Measurements from ENCODE around the gene COX14. TPM values are rescaled to one million over a fixed set of nuclear protein-coding genes. Genes with fewer than 3 reads are reported as not detected.
A peak's percentile ranks its signal among the peaks of the same experiment; 100 is the strongest.

COX14 gene
- total and polyA plus RNA-seq, 5 experiments from 2014 or later: 43.4 to 317 (median 266) TPM

DNA sequence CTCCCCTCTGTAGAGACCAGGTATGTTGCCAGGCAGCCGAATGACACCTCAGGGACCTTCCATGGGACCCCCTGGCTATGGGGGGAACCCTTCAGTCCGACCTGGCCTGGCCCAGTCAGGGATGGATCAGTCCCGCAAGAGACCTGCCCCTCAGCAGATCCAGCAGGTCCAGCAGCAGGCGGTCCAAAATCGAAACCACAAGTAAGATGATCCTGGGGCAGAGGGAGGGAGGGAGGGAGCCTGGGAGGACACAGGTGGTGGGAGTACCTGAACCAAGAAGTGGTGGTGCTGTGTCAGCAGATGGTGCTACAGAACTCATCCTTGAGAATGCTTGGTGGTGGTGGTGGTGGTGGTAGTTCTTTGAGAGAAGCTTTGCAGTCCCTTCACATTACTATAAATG lies 25.9 kb upstream of the COX14 start:
- peaks cover 0 to 46% (median 7%) of the 10 kb centered on the region in 3 donors for H3K36me3 Mint-ChIP-seq
- DNase-seq: no peak
- no peak for ATAC-seq
- peak overlapping the region in 9 of 10 donors; percentile 91 to 99 (median 97) for H3K27ac Mint-ChIP-seq
- H3K4me3 Mint-ChIP-seq: peak overlapping the region; percentile 87 to 99 (median 90)
- POLR2A ChIA-PET: interaction anchor here (0.6 to 2.8 kb wide), 7 partner anchors 10 to 122 kb away, joined by 3 to 24 read pairs (median 7); partner anchors contain the start of genes CERS5 and RACGAP1
- no peaks in the 10 kb centered on the region for H3K27me3 Mint-ChIP-seq
- no peaks in the 10 kb centered on the region for H3K9me3 Mint-ChIP-seq
- H3K4me1 Mint-ChIP-seq: peaks cover 21 to 43% (median 38%) of the 10 kb centered on the region in 4 donors

DNA sequence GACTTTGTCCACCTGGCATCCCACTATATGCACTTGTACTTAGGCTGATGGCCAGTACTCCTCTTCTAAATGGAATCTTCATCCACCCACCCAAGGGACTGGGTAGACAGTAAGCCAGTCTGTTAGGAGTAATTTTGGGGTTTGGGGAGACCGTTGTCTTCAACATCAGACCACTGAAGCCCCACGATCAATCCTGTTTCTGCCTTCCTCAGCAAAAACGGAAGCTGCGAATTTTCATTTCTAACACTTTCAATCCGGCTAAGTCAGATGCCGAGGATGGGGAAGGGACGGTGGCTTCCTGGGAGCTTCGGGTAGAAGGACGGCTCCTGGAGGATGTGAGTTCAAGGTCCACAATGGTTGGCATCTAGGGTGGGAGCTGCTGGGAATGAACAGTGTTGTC lies 24.9 kb upstream of the COX14 start:
- POLR2A ChIA-PET: interaction anchor here (2.8 to 2.9 kb wide), 2 partner anchors 25 to 80 kb away, joined by 10 to 21 read pairs; partner anchors contain the start of genes CERS5 and COX14
- Mint-ChIP-seq H3K27ac (peak overlapping the region in 6 of 10 donors; percentile 36 to 99 (median 70)), H3K4me1 (peaks cover 21 to 43% (median 37%) of the 10 kb centered on the region in 4 donors), H3K9me3 (no peaks in the 10 kb centered on the region), H3K36me3 (peaks cover 0 to 56% (median 11%) of the 10 kb centered on the region in 3 donors), H3K4me3 (peak overlapping the region in 4 of 10 donors; percentile 14 to 43 (median 30)), H3K27me3 (no peaks in the 10 kb centered on the region)
- ATAC-seq: no peak
- no peak for DNase-seq

DNA sequence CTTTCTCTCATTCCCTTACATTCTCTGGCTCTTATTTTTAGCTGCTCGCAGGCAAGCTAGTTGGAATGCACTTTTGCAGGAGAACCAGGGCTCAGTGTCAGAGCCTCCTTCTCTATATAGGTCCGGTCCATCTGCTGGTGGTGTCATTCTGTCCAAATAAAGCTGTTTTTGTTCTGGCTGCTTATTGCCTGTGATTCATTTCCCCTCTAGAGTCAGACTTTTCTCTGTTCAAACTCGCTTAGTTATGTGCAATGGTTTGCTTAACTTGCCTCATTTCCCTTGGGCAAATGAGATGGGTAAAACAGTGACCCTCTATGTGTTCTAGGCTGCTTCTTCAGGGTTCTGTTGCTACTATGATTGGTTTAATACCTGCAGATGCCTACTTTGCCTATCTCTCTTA lies 24.0 kb upstream of the COX14 start:
- Mint-ChIP-seq H3K36me3 (peaks cover 0 to 63% (median 11%) of the 10 kb centered on the region in 3 donors), H3K4me3 (peak overlapping the region in 3 of 10 donors; percentile 11 to 70 (median 53)), H3K27me3 (no peaks in the 10 kb centered on the region), H3K4me1 (peaks cover 21 to 43% (median 37%) of the 10 kb centered on the region in 4 donors), H3K9me3 (no peaks in the 10 kb centered on the region), H3K27ac (peak overlapping the region in 8 of 10 donors; percentile 2 to 84 (median 28))
- ATAC-seq (no peak), DNase-seq (no peak)
- POLR2A ChIA-PET: interaction anchor here (2.8 to 2.9 kb wide), 2 partner anchors 24 to 79 kb away, joined by 10 to 21 read pairs; partner anchors contain the start of genes CERS5 and COX14

DNA sequence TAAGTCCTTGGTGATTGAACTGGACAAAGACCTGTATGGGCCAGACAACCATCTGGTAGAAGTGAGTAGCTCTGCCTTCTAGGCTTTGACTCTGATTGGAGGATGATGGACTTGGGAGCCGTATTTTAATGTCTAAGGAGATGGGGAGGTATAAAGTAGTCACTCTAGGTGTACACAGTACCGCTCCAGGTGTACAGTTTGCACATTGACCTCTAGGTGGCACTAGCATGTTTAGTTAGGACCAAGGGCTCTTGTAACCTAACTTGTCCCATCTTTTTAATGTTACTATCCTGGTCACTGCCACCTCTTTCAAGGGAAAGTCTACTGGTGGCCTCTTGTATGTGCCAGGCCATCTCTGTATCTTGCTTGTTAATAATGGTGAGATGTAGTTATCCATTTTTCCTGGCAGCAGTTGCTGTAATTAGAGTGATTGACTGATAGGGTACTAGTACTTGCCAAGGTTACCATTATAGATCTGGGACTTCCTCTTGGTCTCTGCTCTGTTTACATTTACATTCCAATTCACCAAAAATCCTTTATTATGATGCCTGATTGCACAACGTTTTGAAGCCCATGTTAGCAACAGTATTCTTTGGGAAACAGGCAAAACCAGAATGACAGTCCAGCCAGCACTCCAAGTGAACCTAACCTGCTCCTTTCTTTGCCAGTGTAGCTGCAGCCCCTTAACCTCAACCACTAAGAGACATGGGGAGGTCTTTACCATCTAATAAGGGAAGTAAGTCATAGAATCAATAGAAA lies 23.3 kb upstream of the COX14 start:
- ATAC-seq: peak; percentile 23 to 35
- peak in 9 of 10 donors; percentile 17 to 74 (median 56) for DNase-seq
- Mint-ChIP-seq H3K4me1 (peaks cover 18 to 38% (median 32%) of the 10 kb centered on the region in 4 donors), H3K27me3 (no peaks in the 10 kb centered on the region), H3K4me3 (peak overlapping the region in 1 of 10 donors; percentile 49), H3K27ac (peak overlapping the region in 8 of 10 donors; percentile 2 to 80 (median 26)), H3K9me3 (no peaks in the 10 kb centered on the region), H3K36me3 (peaks cover 0 to 70% (median 11%) of the 10 kb centered on the region in 3 donors)
- POLR2A ChIA-PET: interaction anchor here (2.8 to 2.9 kb wide), 2 partner anchors 23 to 78 kb away, joined by 10 to 21 read pairs; partner anchors contain the start of genes CERS5 and COX14

DNA sequence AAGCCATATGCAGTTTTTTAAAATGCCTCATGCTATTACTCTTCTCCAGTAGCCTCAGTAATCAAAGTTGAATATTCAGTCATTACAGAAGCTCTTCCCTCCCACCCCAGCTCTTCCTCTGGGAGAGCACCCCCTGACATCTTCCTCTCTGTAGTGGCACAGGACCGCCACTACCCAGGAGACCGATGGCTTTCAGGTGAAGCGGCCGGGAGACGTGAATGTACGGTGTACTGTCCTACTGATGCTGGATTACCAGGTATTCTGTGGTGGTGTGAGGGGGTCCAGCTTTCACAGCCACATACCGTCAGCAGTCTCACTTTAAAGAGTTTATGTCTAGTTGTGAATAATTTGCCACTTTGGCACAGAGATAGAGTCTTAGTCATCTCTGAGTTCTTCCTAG lies 22.3 kb upstream of the COX14 start:
- Mint-ChIP-seq H3K36me3 (peaks cover 0 to 78% (median 12%) of the 10 kb centered on the region in 3 donors), H3K4me3 (no peak overlapping the region), H3K27me3 (no peaks in the 10 kb centered on the region), H3K27ac (no peak overlapping the region), H3K9me3 (no peaks in the 10 kb centered on the region), H3K4me1 (peaks cover 18 to 38% (median 29%) of the 10 kb centered on the region in 4 donors)
- POLR2A ChIA-PET: interaction anchor here (0.6 to 2.9 kb wide), 3 partner anchors 14 to 66 kb away, joined by 4 to 21 read pairs (median 7); partner anchors contain the start of genes COX14 and GPD1
- ATAC-seq (no peak), DNase-seq (no peak)

DNA sequence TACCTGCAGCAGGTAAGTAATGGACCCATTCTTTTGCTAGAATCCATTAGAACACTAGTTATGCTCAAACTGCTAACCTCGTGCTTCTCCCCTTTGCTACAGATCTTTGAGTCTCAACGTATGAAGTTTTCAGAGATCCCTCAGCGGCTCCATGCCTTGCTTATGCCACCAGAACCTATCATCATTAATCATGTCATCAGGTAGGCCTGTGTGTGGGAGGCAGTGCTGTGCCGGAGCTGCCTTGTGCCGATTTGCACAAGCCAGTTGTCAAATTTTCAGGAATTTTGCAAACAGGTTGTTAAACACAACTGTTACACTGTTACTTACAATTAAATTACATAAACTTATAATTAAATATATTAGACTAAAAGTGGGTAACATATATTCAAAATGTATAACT lies 21.6 kb upstream of the COX14 start:
- peaks cover 0 to 85% (median 15%) of the 10 kb centered on the region in 3 donors for H3K36me3 Mint-ChIP-seq
- H3K27me3 Mint-ChIP-seq: no peaks in the 10 kb centered on the region
- no peak overlapping the region for H3K4me3 Mint-ChIP-seq
- POLR2A ChIA-PET: interaction anchor here (1.1 kb wide), 1 partner anchor 13 kb away, joined by 4 read pairs; the partner anchor contains the start of gene GPD1
- H3K27ac Mint-ChIP-seq: no peak overlapping the region
- H3K4me1 Mint-ChIP-seq: peaks cover 18 to 37% (median 26%) of the 10 kb centered on the region in 4 donors
- ATAC-seq: no peak
- no peak for DNase-seq
- no peaks in the 10 kb centered on the region for H3K9me3 Mint-ChIP-seq

DNA sequence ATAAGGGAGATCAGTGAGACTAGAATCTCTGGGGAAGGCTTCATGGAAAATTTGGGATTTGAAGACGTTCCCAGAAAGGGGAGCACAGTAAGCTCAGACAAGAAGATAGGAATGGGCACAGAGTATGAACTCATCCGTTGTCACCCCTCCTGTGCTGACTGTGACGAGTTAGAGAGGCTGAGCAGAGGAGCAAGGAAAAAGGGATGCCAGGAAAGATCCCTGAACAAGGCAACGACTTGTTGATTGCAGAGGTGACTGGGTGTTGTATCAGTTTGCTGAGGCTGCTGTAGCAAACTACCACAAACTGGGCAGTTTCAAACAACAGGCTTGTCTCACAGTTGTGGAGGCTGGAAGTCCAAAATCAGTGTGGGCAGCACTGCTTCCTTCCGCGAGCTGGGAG lies 14.1 kb upstream of the COX14 start:
- Mint-ChIP-seq H3K27ac (peak overlapping the region in 1 of 10 donors; percentile 37), H3K27me3 (no peaks in the 10 kb centered on the region), H3K4me1 (peaks cover 0 to 4% (median 0%) of the 10 kb centered on the region in 4 donors), H3K36me3 (peaks cover 10 to 87% (median 27%) of the 10 kb centered on the region in 3 donors), H3K4me3 (no peak overlapping the region), H3K9me3 (no peaks in the 10 kb centered on the region)
- DNase-seq (no peak), ATAC-seq (no peak)
- POLR2A ChIA-PET: interaction anchor here (0.9 kb wide), 1 partner anchor 25 kb away, joined by 3 read pairs; no protein-coding TSS in a partner anchor

DNA sequence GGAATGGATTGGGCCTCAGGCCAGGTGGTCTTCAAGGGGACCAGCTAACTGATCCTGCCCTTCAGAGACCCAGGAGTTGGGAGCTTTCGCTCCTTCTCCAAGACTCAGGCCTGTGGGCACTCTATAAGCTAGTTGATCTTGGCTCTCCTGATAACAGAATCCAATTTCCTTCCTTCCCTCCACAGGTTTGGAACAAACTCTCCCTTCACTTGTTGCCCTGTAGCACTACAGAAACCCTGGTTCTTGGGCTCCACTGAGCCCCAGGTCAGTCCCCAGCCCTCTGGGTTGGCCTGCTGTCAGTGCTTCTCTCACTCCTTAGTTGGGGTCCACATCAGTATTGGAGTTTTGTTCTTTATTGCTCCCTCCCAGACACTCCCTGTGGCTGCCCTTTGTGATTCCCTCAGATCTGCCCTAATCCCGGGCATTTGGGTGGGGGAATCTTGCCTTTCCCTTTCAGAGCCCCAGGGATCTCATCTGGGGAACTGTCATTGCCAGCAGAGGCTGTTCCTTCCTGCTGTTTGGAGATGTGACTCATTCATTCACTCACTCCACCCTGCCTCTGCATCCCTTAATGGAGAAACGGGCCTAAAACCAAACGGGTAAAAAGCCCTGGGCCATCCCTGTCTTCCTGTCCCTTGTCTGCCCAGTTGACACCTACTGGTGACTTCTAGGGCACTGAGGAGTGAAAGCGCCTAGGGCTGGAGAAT lies 12.6 kb upstream of the COX14 start:
- peaks cover 10 to 74% (median 26%) of the 10 kb centered on the region in 3 donors for H3K36me3 Mint-ChIP-seq
- no peaks in the 10 kb centered on the region for H3K27me3 Mint-ChIP-seq
- H3K9me3 Mint-ChIP-seq: no peaks in the 10 kb centered on the region
- DNase-seq (no peak), ATAC-seq (peak in 1 of 2 donors; percentile 21)
- H3K4me3 Mint-ChIP-seq: peak overlapping the region in 1 of 10 donors; percentile 15
- POLR2A ChIA-PET: no interaction called here
- H3K27ac Mint-ChIP-seq: peak overlapping the region in 5 of 10 donors; percentile 37 to 86 (median 65)
- H3K4me1 Mint-ChIP-seq: peaks cover 0 to 6% (median 2%) of the 10 kb centered on the region in 4 donors

DNA sequence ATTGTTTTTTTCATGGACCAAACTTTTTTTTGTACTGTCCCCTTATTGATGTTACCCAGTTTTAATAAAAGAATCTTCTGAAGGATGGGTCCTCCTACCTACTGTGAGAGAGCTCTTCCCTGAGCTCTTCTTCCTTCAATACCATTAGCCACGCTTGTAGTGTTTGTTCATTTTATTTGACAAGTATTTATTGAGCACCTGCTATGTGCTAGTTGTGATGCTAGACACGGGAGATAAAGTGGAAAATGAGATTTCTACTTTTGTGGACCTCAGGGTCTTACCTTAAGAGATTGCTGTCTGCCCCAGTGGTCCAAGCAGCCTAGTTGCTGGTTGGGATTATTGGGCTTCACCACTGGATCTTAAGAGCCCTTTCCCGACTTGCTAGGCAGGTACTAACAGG lies 11.5 kb upstream of the COX14 start:
- Mint-ChIP-seq H3K27ac (peak overlapping the region in 2 of 10 donors; percentile 21 to 73), H3K4me1 (peaks cover 0 to 6% (median 1%) of the 10 kb centered on the region in 4 donors), H3K9me3 (no peaks in the 10 kb centered on the region), H3K4me3 (no peak overlapping the region), H3K27me3 (peaks cover 0 to 2% (median 0%) of the 10 kb centered on the region in 5 donors), H3K36me3 (peaks cover 9 to 63% (median 23%) of the 10 kb centered on the region in 3 donors)
- no peak for DNase-seq
- POLR2A ChIA-PET: interaction anchor here (0.6 to 0.7 kb wide), 2 partner anchors 21 to 1059 kb away, joined by 3 read pairs; no protein-coding TSS in a partner anchor
- ATAC-seq: no peak

DNA sequence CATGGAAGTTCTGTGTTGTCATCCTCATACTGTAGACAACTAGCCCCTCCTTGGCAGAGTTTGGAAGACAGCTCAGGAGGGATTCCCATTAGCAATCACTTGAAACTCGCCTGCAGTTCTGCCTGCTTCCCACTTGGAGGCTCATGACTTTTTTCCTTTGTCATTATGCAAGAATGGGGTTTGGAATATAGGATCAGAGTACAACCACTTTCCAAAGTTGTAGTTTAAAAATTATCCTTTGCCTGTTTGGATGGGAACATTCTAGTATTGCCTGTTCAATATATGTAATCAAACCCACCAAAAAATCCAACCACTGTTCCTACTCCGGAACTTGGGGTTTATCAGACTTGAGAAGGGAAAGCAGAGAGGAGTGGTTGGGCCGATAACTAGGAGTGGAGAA lies 10.4 kb upstream of the COX14 start:
- POLR2A ChIA-PET: interaction anchor here (0.9 to 2.1 kb wide), 2 partner anchors 10 kb away, joined by 3 to 8 read pairs; partner anchors contain the start of gene COX14
- Mint-ChIP-seq H3K36me3 (peaks cover 0 to 52% (median 15%) of the 10 kb centered on the region in 3 donors), H3K4me1 (peaks cover 0 to 6% (median under 1%) of the 10 kb centered on the region in 4 donors)

DNA sequence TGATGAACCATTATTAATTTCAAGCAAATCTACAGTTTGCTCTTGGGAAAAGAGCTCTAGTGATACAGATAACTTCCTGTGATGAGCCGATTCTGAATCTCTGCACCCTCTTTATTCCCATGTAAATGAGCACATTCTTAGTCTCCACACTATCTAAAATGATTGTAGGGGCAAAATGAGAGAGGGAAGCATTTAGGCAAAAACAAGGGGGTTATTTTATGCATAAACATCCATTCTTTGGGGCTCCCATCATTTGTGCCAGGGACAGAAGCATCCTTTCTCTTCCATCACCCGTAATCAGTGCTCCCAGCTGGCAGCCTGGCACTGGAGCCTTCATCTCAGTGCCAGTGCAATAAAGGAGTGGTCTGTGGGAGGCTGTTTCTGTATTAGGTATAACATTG lies 9.9 kb upstream of the COX14 start:
- POLR2A ChIA-PET: interaction anchor here (2.1 kb wide), 1 partner anchor 10 kb away, joined by 8 read pairs; the partner anchor contains the start of gene COX14
- Mint-ChIP-seq H3K27ac (peak overlapping the region in 1 of 10 donors; percentile 27), H3K9me3 (no peaks in the 10 kb centered on the region), H3K36me3 (peaks cover 0 to 47% (median 11%) of the 10 kb centered on the region in 3 donors), H3K4me3 (no peak overlapping the region), H3K4me1 (peaks cover 0 to 6% (median under 1%) of the 10 kb centered on the region in 4 donors), H3K27me3 (peaks cover 0 to 9% (median 0%) of the 10 kb centered on the region in 5 donors)
- DNase-seq (no peak), ATAC-seq (no peak)

More for the DNA sequence above, 10.4 kb upstream of the COX14 start:
- no peak for DNase-seq
- ATAC-seq: no peak
- Mint-ChIP-seq H3K27ac (peak overlapping the region in 2 of 10 donors; percentile 20 to 41), H3K27me3 (peaks cover 0 to 9% (median 0%) of the 10 kb centered on the region in 5 donors), H3K4me3 (no peak overlapping the region), H3K9me3 (no peaks in the 10 kb centered on the region)
